DOHH2 (cell line): ENCODE results near the gene LGR6.

ENCODE experiments used
- CTCF ChIP-seq: fragments of 200-600 bp; sonication (generic); IDR thresholded peaks from one replicate; pipeline ENCODE4 v1.5.1; 2014; ENCODE audit warnings: antibody characterized with exemption, mild to moderate bottlenecking, low read depth, low read length; ENCODE audit not compliant: poor library complexity, severe bottlenecking
- EZH2phosphoT487 ChIP-seq: fragments of 200-600 bp; sonication (generic); IDR thresholded peaks from 2 replicates; pipeline ENCODE4 v1.6.1; 2017; ENCODE audit warnings: borderline replicate concordance, mild to moderate bottlenecking, antibody characterized with exemption, low read length, moderate library complexity, mixed read lengths

- TF ChIP-seq CTCF (no peak), EZH2phosphoT487 (no peak)
Observed at GRCh38 chr1:202202500-202203168, 9.0 kb downstream of the LGR6 start.
